Sigmoid colon (tissue), 7 donors: ENCODE measurements around the gene DAAM1. TPM values are rescaled to one million over a fixed set of nuclear protein-coding genes. Genes with fewer than 3 reads are reported as not detected.

Experiments used
- DNase-seq: peaks from one replicate; pipeline ENCODE4 v3.0.0-alpha.2; 2019
- H3K27ac ChIP-seq, 4 donors: fragments of 200-600 bp; sonication (generic); one replicate each; pipeline ENCODE4 v1.5.1; 2016 to 2019; ENCODE audit warnings: mild to moderate bottlenecking in 1 of 4
- H3K27me3 ChIP-seq, 3 donors: fragments of 200-600 bp; sonication (generic); one replicate each; pipeline ENCODE4 v1.5.1; 2019; ENCODE audit warnings: mild to moderate bottlenecking in 1 of 3
- H3K36me3 ChIP-seq, 4 donors: fragments of 200-600 bp; sonication (generic); one replicate each; pipeline ENCODE4 v1.5.1; 2016 to 2019
- H3K4me1 ChIP-seq, 4 donors: fragments of 200-600 bp; sonication (generic); one replicate each; pipeline ENCODE4 v1.5.1; 2017 to 2019
- H3K4me3 ChIP-seq, 4 donors: fragments of 200-600 bp; sonication (generic); one replicate each; pipeline ENCODE4 v1.5.1; 2017 to 2019; ENCODE audit warnings: mild to moderate bottlenecking in 2 of 4, moderate library complexity in 1 of 4
- H3K9me3 ChIP-seq, 4 donors: fragments of 200-600 bp in 3 of 4; sonication (generic) in 3 of 4; one replicate each; pipeline versions ENCODE4 v1.5.1 to v1.6.1; 2013 to 2019
- CTCF ChIP-seq, 4 experiments: fragments of 450-650 bp in 3 of 4; fragments of 200-600 bp in 1 of 4; IDR thresholded peaks; one replicate each; pipeline ENCODE4 v1.5.1; 2016 to 2019; ENCODE audit warnings: antibody characterized with exemption in 4 of 4, mild to moderate bottlenecking in 3 of 4, moderate library complexity in 2 of 4
- EP300 ChIP-seq, 4 donors: sonication (generic); formaldehyde crosslinking; IDR thresholded peaks; one replicate each; pipeline ENCODE4 v1.6.1; 2017; ENCODE audit warnings: antibody characterized with exemption in 4 of 4
- POLR2A ChIP-seq, 2 donors: fragments of 450-650 bp; IDR thresholded peaks; one replicate each; pipeline ENCODE4 v1.6.1; 2016; ENCODE audit warnings: antibody characterized with exemption in 2 of 2, mild to moderate bottlenecking in 2 of 2, moderate library complexity in 2 of 2
- POLR2AphosphoS5 ChIP-seq, 4 donors: sonication (generic); formaldehyde crosslinking; IDR thresholded peaks; one replicate each; pipeline ENCODE4 v1.6.1; 2017; ENCODE audit warnings: antibody characterized with exemption in 4 of 4
- WGBS, 2 donors: extraction: QIAGEN DNeasy Blood & Tissue Kit; methylation state at CpG; one replicate each; pipeline ENCODE4 v1.1.7; 2013; 5-methylcytosine and 5-hydroxymethylcytosine counted together
- intact Hi-C: fragments of 100-400 bp; cut with DNase I; formaldehyde crosslinking; loops from one replicate; pipeline ENCODE4 v1.15.1; 2023
- polyA plus RNA-seq, 3 donors: library from polyadenylated mRNA; stranded (reverse); fragments of 200-250 nt; gene quantifications; one replicate each; pipeline ENCODE4 v1.2.3, GENCODE V29; 2013
- total RNA-seq, 4 donors: library from RNA; depleted of rRNA; stranded (reverse); fragments of >200 nt; gene quantifications; one replicate each; pipeline ENCODE4 v1.1.0, GENCODE V29; 2016
- donor health status: healthy with polysubstance abuse.
- donor health status: Bipolar disorder and iron deficiency.
- donor health status: healthy.

Gene DAAM1
- total and polyA plus RNA-seq, 7 donors = 11.4 to 77.8 (median 47.5) TPM

- Histone ChIP-seq H3K9me3 (no peaks in the 10 kb centered on the region), H3K27ac (no peak overlapping the region), H3K36me3 (no peaks in the 10 kb centered on the region), H3K4me1 (peaks cover 0 to 29% (median 23%) of the 10 kb centered on the region in 4 donors), H3K27me3 (no peaks in the 10 kb centered on the region), H3K4me3 (no peak overlapping the region)
- intact Hi-C loops = no loop called here
- TF ChIP-seq POLR2A (IDR thresholded peaks at IDR 0.05) (no peak), CTCF (IDR thresholded peaks at IDR 0.05) (no peak)
- DNase-seq = no peak
Measured at GRCh38 chr14:59283361-59283760, 94.9 kb downstream of the DAAM1 start.

- WGBS, 2 donors = 91 to 93% methylated on average over 1 of the region's 1 CpG
- TF ChIP-seq EP300 (IDR thresholded peaks at IDR 0.05) = no peak
- no peak for TF ChIP-seq CTCF (IDR thresholded peaks at IDR 0.05)
- no peak for TF ChIP-seq POLR2AphosphoS5 (IDR thresholded peaks at IDR 0.05)
- no peak for TF ChIP-seq POLR2A (IDR thresholded peaks at IDR 0.05)
- no peak overlapping the region for H3K27ac ChIP-seq
- no peaks in the 10 kb centered on the region for H3K9me3 ChIP-seq
- intact Hi-C loops = no loop called here
- no peaks in the 10 kb centered on the region for H3K27me3 ChIP-seq
- DNase-seq = no peak
- H3K4me1 ChIP-seq = peaks cover 0 to 23% (median 16%) of the 10 kb centered on the region in 4 donors
- H3K4me3 ChIP-seq = no peak overlapping the region
- no peaks in the 10 kb centered on the region for H3K36me3 ChIP-seq
Measured at GRCh38 chr14:59284059-59284458, 95.6 kb downstream of the DAAM1 start.

- 95 to 96% methylated on average over 1 of the region's 1 CpG for WGBS, 2 donors
- peaks cover 0 to 43% (median 34%) of the 10 kb centered on the region in 4 donors for H3K4me1 ChIP-seq
- DNase-seq = no peak
- H3K9me3 ChIP-seq = no peaks in the 10 kb centered on the region
- no peaks in the 10 kb centered on the region for H3K27me3 ChIP-seq
- TF ChIP-seq CTCF (IDR thresholded peaks at IDR 0.05) (no peak), POLR2AphosphoS5 (IDR thresholded peaks at IDR 0.05) (no peak), EP300 (IDR thresholded peaks at IDR 0.05) (no peak), POLR2A (IDR thresholded peaks at IDR 0.05) (no peak)
- H3K36me3 ChIP-seq = peaks cover 0 to 21% (median 9%) of the 10 kb centered on the region in 4 donors
- H3K27ac ChIP-seq = peak overlapping the region in 1 of 4 donors; percentile 72
- intact Hi-C loops = no loop called here
- no peak overlapping the region for H3K4me3 ChIP-seq
Measured at GRCh38 chr14:59292028-59292427, 103.6 kb downstream of the DAAM1 start.

- Histone ChIP-seq H3K27ac (peak overlapping the region; percentile 40 to 72 (median 68)), H3K4me3 (no peak overlapping the region), H3K27me3 (no peaks in the 10 kb centered on the region), H3K36me3 (peaks cover 0 to 21% (median 9%) of the 10 kb centered on the region in 4 donors), H3K4me1 (peaks cover 0 to 46% (median 36%) of the 10 kb centered on the region in 4 donors), H3K9me3 (no peaks in the 10 kb centered on the region)
- WGBS, 2 donors = 90 to 93% methylated on average over 4 of the region's 4 CpGs
- intact Hi-C loops = no loop called here
- DNase-seq = no peak
- no peak for TF ChIP-seq POLR2A (IDR thresholded peaks at IDR 0.05)
- no peak for TF ChIP-seq CTCF (IDR thresholded peaks at IDR 0.05)
- TF ChIP-seq POLR2AphosphoS5 (IDR thresholded peaks at IDR 0.05) = no peak
- TF ChIP-seq EP300 (IDR thresholded peaks at IDR 0.05) = no peak
Measured at GRCh38 chr14:59292921-59293534, 104.6 kb downstream of the DAAM1 start.
